Stimulated activated CD8-positive, alpha-beta memory T cell treated with anti-CD3 and anti-CD28 coated beads, Interleukin-15, amount 100 ng/mL, for 24 hours (primary cell): ENCODE measurements around the gene AGL.
"Not testable (repeated sequence)": the region's sequence is repeated elsewhere in the genome, so short reads cannot be mapped to it uniquely, and the experiment has no call there.

Experiments used
- DNase-seq: peaks from one replicate; pipeline ENCODE4 v3.0.0-alpha.2; 2020; ENCODE audit warnings: low read depth

Gene AGL

GRCh38 chr1:99851850-99852454, 1.8 kb downstream of the AGL start:
- no peak for DNase-seq

GRCh38 chr1:99852648-99853047, 2.5 kb downstream of the AGL start:
- no peak for DNase-seq

- DNase-seq: no peak
Measured at GRCh38 chr1:99855914-99856450, 5.8 kb downstream of the AGL start.

- not testable (repeated sequence) for DNase-seq
Measured at GRCh38 chr1:99857041-99857440, 6.9 kb downstream of the AGL start.

GRCh38 chr1:99858286-99858685, 8.1 kb downstream of the AGL start:
- no peak for DNase-seq

GRCh38 chr1:99858881-99859280, 8.7 kb downstream of the AGL start:
- no peak for DNase-seq

- DNase-seq: no peak
Measured at GRCh38 chr1:99860703-99861102, 10.5 kb downstream of the AGL start.

GRCh38 chr1:99867682-99868081, 17.5 kb downstream of the AGL start:
- no peak for DNase-seq

GRCh38 chr1:99869304-99869703, 19.1 kb downstream of the AGL start:
- no peak for DNase-seq

- DNase-seq: no peak
Measured at GRCh38 chr1:99869723-99870122, 19.6 kb downstream of the AGL start.

- DNase-seq: no peak
Measured at GRCh38 chr1:99872063-99872462, 21.9 kb downstream of the AGL start.

- DNase-seq: no peak
Measured at GRCh38 chr1:99877568-99877967, 27.4 kb downstream of the AGL start.

GRCh38 chr1:99886179-99886578, 36.0 kb downstream of the AGL start:
- no peak for DNase-seq

GRCh38 chr1:99886841-99887240, 36.7 kb downstream of the AGL start:
- no peak for DNase-seq

GRCh38 chr1:99887890-99888289, 37.7 kb downstream of the AGL start:
- no peak for DNase-seq

GRCh38 chr1:99891997-99892396, 41.8 kb downstream of the AGL start:
- DNase-seq: no peak

- not testable (repeated sequence) for DNase-seq
Measured at GRCh38 chr1:99903278-99903677, 53.1 kb downstream of the AGL start.

- DNase-seq: no peak
Measured at GRCh38 chr1:99906535-99906934, 56.4 kb downstream of the AGL start.

- no peak for DNase-seq
Measured at GRCh38 chr1:99917214-99917613, 67.1 kb downstream of the AGL start.

GRCh38 chr1:99919220-99919619, 69.1 kb downstream of the AGL start:
- DNase-seq: no peak

GRCh38 chr1:99934801-99935200, 84.6 kb downstream of the AGL start:
- DNase-seq: no peak

GRCh38 chr1:99935534-99935933, 85.4 kb downstream of the AGL start:
- DNase-seq: no peak

- no peak for DNase-seq
Measured at GRCh38 chr1:99936071-99936470, 85.9 kb downstream of the AGL start.

GRCh38 chr1:99942723-99943122, 92.6 kb downstream of the AGL start:
- no peak for DNase-seq
